Activated B cell treated with CpG ODN at 0.5 μM for 24 hours (primary cell): ENCODE measurements around the gene FAT4. TPM values are rescaled to one million over a fixed set of nuclear protein-coding genes. Genes with fewer than 3 reads are reported as not detected.

Experiments used
- ATAC-seq: fragments of 200-7000 bp; cut with Tn5 transposase; one replicate; pipeline ENCODE4 v1.10.0; 2021; ENCODE audit warnings: low read depth, mild to moderate bottlenecking, moderate library complexity
- CTCF ChIA-PET: fragments of 350-600 bp; sonication (Branson Sonifier 250); formaldehyde crosslinking; loops from one replicate; lab custom pipeline; 2021; ENCODE audit warnings: antibody characterized with exemption; lab: Charles Lee
- POLR2A ChIA-PET: fragments of 350-600 bp; sonication (Branson Sonifier 250); formaldehyde crosslinking; loops from one replicate; lab custom pipeline; 2021; ENCODE audit warnings: antibody characterized with exemption; lab: Charles Lee
- DNase-seq: peaks from one replicate; pipeline ENCODE4 v3.0.0; 2022
- H3K27ac Mint-ChIP-seq: one replicate; pipeline ENCODE4 v1.8.0; 2020; ENCODE audit warnings: mixed read lengths
- H3K27me3 Mint-ChIP-seq: one replicate; pipeline ENCODE4 v1.8.0; 2021; ENCODE audit warnings: mixed read lengths
- H3K36me3 Mint-ChIP-seq: one replicate; pipeline ENCODE4 v1.8.0; 2021; ENCODE audit warnings: low read depth, mixed read lengths
- H3K4me1 Mint-ChIP-seq: one replicate; pipeline ENCODE4 v1.8.0; 2021; ENCODE audit warnings: mixed read lengths
- H3K4me3 Mint-ChIP-seq: one replicate; pipeline ENCODE4 v1.8.0; 2020; ENCODE audit warnings: mild to moderate bottlenecking, mixed read lengths
- H3K9me3 Mint-ChIP-seq: one replicate; pipeline ENCODE4 v1.8.0; 2020; ENCODE audit warnings: mixed read lengths
- CTCF ChIP-seq: fragments of 200-600 bp; IDR thresholded peaks from one replicate; pipeline ENCODE4 v1.8.0; 2022; ENCODE audit warnings: antibody characterized with exemption, mild to moderate bottlenecking
- intact Hi-C: fragments of 100-400 bp; cut with micrococcal nuclease; formaldehyde crosslinking; loops from one replicate; pipeline ENCODE4 v1.15.1; 2024
- total RNA-seq: library from RNA; stranded (reverse); gene quantifications from 2 replicates; pipeline ENCODE4 v1.2.3, GENCODE V29; 2022

FAT4 gene
- total RNA-seq, 1 donor from 2014 or later = not detected

DNA sequence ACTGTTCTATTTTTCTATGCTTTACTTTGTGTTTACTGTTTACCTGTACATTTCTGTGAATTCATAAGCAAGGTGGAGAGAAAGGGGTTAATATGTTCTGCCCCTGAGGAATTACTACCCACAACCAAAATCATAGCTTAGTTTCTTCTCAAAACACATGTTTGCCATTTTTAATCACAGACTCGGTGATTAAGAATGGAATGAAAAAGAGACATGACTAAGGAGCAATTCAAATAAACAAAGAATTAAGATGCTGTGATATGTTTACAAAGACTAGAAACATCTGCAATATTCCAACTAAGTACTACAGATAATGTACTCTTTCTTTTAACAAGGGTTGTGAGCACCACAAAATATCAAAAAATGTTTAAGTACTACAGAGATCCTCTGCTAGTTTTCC, 11.7 kb upstream of the FAT4 start:
- ChIA-PET POLR2A (no interaction called here), CTCF (no interaction called here)
- no peaks in the 10 kb centered on the region for H3K4me1 Mint-ChIP-seq

GRCh38 chr4:125303821-125304220, 10.9 kb upstream of the FAT4 start:
- ATAC-seq = no peak
- Mint-ChIP-seq H3K27me3 (no peaks in the 10 kb centered on the region), H3K9me3 (no peaks in the 10 kb centered on the region), H3K36me3 (no peaks in the 10 kb centered on the region), H3K4me3 (no peak overlapping the region), H3K4me1 (no peaks in the 10 kb centered on the region), H3K27ac (no peak overlapping the region)
- no peak for DNase-seq
- ChIA-PET CTCF (no interaction called here), POLR2A (no interaction called here)
- TF ChIP-seq CTCF = no peak
- intact Hi-C loops = no loop called here

More for the DNA sequence above, 11.7 kb upstream of the FAT4 start:
- no peak overlapping the region for H3K4me3 Mint-ChIP-seq
- ATAC-seq (no peak), DNase-seq (no peak)
- H3K9me3 Mint-ChIP-seq = no peaks in the 10 kb centered on the region
- H3K36me3 Mint-ChIP-seq = no peaks in the 10 kb centered on the region
- no peak for TF ChIP-seq CTCF
- intact Hi-C loops = no loop called here
- H3K27ac Mint-ChIP-seq = no peak overlapping the region
- no peaks in the 10 kb centered on the region for H3K27me3 Mint-ChIP-seq

DNA sequence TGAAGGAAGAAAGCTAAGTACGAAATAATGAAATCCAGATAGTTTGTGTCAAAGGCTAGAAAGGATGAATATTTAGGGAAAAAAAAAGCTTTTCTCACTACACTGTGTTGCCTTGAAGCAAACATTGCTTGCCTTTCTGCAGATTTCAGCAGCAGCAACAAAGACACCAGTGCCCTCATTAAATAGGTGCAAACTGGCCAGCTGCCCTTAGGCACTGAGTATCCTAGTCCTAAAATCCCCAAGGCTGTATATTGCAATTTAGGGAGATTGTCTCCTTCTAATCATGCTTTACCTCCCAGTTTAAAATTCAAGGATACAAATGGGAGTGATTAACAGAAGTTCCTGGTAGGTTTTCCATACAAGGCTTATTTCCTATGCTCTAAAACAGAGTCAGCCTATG, 8.6 kb upstream of the FAT4 start:
- ATAC-seq (no peak), DNase-seq (no peak)
- H3K27ac Mint-ChIP-seq = no peak overlapping the region
- TF ChIP-seq CTCF = no peak
- H3K36me3 Mint-ChIP-seq = no peaks in the 10 kb centered on the region
- ChIA-PET POLR2A (no interaction called here), CTCF (no interaction called here)
- intact Hi-C loops = no loop called here
- H3K4me3 Mint-ChIP-seq = no peak overlapping the region
- H3K4me1 Mint-ChIP-seq = no peaks in the 10 kb centered on the region
- H3K27me3 Mint-ChIP-seq = no peaks in the 10 kb centered on the region
- no peaks in the 10 kb centered on the region for H3K9me3 Mint-ChIP-seq

DNA sequence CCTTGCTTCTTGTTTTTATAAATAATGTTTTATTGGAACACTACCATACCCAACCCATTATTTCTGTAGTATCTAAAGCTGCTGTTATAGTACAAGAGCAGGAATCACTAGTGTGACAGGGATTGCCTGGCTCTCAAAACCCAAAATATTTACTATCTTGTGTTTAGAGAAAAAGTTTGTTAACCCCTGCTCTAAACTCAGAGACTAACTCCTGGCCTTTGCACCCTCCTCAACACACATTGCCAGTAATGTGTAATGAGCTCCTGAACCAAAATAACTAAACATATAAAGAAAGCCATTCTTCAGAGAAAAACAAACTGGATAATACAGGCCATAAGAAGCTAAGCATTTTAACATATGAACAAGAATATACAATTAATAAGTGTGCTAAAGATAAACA, 8.2 kb upstream of the FAT4 start:
- H3K9me3 Mint-ChIP-seq = no peaks in the 10 kb centered on the region
- ChIA-PET CTCF (no interaction called here), POLR2A (no interaction called here)
- TF ChIP-seq CTCF = no peak
- H3K27ac Mint-ChIP-seq = no peak overlapping the region
- intact Hi-C loops = no loop called here
- no peak overlapping the region for H3K4me3 Mint-ChIP-seq
- no peaks in the 10 kb centered on the region for H3K4me1 Mint-ChIP-seq
- ATAC-seq = no peak
- H3K27me3 Mint-ChIP-seq = peaks cover 3% of the 10 kb centered on the region
- no peaks in the 10 kb centered on the region for H3K36me3 Mint-ChIP-seq
- DNase-seq = no peak

GRCh38 chr4:125311503-125311902, 3.3 kb upstream of the FAT4 start:
- Mint-ChIP-seq H3K36me3 (no peaks in the 10 kb centered on the region), H3K4me1 (peaks cover 27% of the 10 kb centered on the region), H3K27me3 (peaks cover 27% of the 10 kb centered on the region), H3K4me3 (no peak overlapping the region), H3K27ac (no peak overlapping the region), H3K9me3 (no peaks in the 10 kb centered on the region)
- POLR2A ChIA-PET = no interaction called here
- DNase-seq (no peak), ATAC-seq (no peak)
- intact Hi-C loops = no loop called here
- CTCF ChIA-PET = no interaction called here
- no peak for TF ChIP-seq CTCF
